Measurements from ENCODE around the gene NAT10. TPM values are rescaled to one million over a fixed set of nuclear protein-coding genes. Genes with fewer than 3 reads are reported as not detected.
"Not testable (repeated sequence)": the region's sequence is repeated elsewhere in the genome, so short reads cannot be mapped to it uniquely, and the experiment has no call there.

The NAT10 gene
- total RNA-seq, 1 donor from 2014 or later, result 32.2 TPM

DNA sequence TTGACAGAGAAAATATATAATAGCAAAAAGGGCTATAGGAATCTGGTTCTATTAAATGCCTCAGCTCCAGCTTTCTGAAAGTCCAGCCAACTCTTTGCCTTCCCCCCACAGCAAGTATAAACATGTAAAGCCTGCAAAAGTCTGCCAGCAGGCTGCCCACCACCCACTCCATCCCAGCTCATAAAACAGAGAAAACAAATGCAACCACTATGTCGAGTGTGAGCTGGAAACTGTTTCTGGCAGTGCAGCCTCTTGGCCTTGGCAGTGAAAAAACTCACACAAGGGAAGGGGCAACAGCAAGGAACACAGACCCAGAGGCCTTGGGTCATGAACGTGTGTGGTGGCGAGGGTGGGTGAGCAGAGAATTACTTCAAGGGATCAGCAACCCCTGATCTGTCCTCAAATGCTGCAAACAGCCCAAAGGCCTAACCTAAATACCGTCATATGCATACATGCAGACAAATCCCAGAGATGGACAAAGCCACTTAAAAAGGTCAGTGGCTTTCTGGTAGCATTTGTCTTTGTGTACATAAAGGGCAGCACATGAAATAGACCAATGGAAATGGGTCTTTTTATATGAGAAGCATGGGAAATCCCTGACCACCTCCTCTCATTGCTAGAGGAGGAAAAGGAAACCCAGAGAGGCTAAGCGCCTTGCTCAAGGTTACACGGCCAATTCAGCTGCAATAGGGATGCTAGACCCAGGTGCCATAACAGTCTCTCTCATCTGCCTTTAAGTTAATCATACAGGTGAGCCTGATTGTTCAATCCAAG is 74.8 kb downstream of the NAT10 start:
- no peaks in the 10 kb centered on the region for H3K4me1 ChIP-seq (ENCODE audit: insufficient read depth, low read length)
- no peak overlapping the region for H3K4me2 ChIP-seq (ENCODE audit: low read length)
- FAIRE-seq (no peak), DNase-seq (ENCODE audit: low read depth) (no peak)
- H3K4me1 Mint-ChIP-seq (ENCODE audit: low read depth, unreplicated experiment), result peaks cover 12% of the 10 kb centered on the region
- H3K36me3 ChIP-seq (ENCODE audit: insufficient read depth, low read length), result no peaks in the 10 kb centered on the region
- no peak overlapping the region for H3K27ac ChIP-seq (ENCODE audit: low read depth, low read length)
- H3K9me3 ChIP-seq (ENCODE audit: insufficient read depth, low read depth, low read length), result no peaks in the 10 kb centered on the region
- peaks cover 2% of the 10 kb centered on the region for H3K36me3 Mint-ChIP-seq (ENCODE audit: low read depth, unreplicated experiment)
- TF ChIP-seq, protein P1, sequence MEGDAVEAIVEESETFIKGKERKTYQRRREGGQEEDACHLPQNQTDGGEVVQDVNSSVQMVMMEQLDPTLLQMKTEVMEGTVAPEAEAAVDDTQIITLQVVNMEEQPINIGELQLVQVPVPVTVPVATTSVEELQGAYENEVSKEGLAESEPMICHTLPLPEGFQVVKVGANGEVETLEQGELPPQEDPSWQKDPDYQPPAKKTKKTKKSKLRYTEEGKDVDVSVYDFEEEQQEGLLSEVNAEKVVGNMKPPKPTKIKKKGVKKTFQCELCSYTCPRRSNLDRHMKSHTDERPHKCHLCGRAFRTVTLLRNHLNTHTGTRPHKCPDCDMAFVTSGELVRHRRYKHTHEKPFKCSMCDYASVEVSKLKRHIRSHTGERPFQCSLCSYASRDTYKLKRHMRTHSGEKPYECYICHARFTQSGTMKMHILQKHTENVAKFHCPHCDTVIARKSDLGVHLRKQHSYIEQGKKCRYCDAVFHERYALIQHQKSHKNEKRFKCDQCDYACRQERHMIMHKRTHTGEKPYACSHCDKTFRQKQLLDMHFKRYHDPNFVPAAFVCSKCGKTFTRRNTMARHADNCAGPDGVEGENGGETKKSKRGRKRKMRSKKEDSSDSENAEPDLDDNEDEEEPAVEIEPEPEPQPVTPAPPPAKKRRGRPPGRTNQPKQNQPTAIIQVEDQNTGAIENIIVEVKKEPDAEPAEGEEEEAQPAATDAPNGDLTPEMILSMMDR (IDR thresholded peaks at IDR 0.05; ENCODE audit: insufficient read depth, low read depth, low read length), result no peak
- no peak for TF ChIP-seq EZH2 (IDR thresholded peaks at IDR 0.05; ENCODE audit: insufficient read depth, low read length)
- H3K79me2 ChIP-seq (ENCODE audit: insufficient read depth, low read length), result no peaks in the 10 kb centered on the region
- H3K27ac Mint-ChIP-seq (ENCODE audit: unreplicated experiment), result no peak overlapping the region
- H4K20me1 ChIP-seq (ENCODE audit: insufficient read depth, low read length), result peaks cover 16% of the 10 kb centered on the region
- H3K9ac ChIP-seq (ENCODE audit: low read length), result no peak overlapping the region
- H3K9me3 Mint-ChIP-seq (ENCODE audit: unreplicated experiment), result no peaks in the 10 kb centered on the region
- no peaks in the 10 kb centered on the region for H3K27me3 ChIP-seq (ENCODE audit: insufficient read depth, low read length)
- no peaks in the 10 kb centered on the region for H3K27me3 Mint-ChIP-seq (ENCODE audit: low read depth, unreplicated experiment)
- H3K4me3 ChIP-seq (ENCODE audit: insufficient read depth, low read depth, low read length), result no peak overlapping the region
- no peak overlapping the region for H3K4me3 Mint-ChIP-seq (ENCODE audit: unreplicated experiment)
- H2AFZ ChIP-seq (ENCODE audit: low read depth, low read length), result no peak overlapping the region

DNA sequence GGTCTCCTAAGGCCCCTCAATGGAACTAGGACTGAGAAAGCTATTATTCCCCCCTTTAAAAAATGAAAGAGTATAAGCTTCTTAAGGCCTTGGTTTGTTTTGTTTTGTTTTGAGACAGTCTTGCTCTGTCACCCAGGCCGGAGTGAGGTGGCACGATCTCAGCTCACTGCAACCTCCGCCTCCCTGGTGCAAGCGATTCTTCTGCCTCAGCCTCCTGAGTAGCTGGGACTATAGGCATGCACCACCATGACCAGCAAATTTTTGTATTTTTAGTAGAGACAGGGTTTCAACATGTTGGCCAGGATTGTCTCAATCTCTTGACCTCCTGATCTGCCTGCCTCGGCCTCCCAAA is 75.4 kb downstream of the NAT10 start:
- not testable (repeated sequence) for H3K36me3 Mint-ChIP-seq (ENCODE audit: low read depth, unreplicated experiment); H3K27me3 ChIP-seq (ENCODE audit: insufficient read depth, low read length); H3K4me2 ChIP-seq (ENCODE audit: low read length); DNase-seq (ENCODE audit: low read depth); H3K9me3 Mint-ChIP-seq (ENCODE audit: unreplicated experiment); H3K4me1 ChIP-seq (ENCODE audit: insufficient read depth, low read length); H3K9me3 ChIP-seq (ENCODE audit: insufficient read depth, low read depth, low read length); H2AFZ ChIP-seq (ENCODE audit: low read depth, low read length); H3K36me3 ChIP-seq (ENCODE audit: insufficient read depth, low read length); H3K9ac ChIP-seq (ENCODE audit: low read length); FAIRE-seq; H3K4me3 ChIP-seq (ENCODE audit: insufficient read depth, low read depth, low read length); H3K27ac Mint-ChIP-seq (ENCODE audit: unreplicated experiment); H3K4me3 Mint-ChIP-seq (ENCODE audit: unreplicated experiment); H3K27me3 Mint-ChIP-seq (ENCODE audit: low read depth, unreplicated experiment); H3K27ac ChIP-seq (ENCODE audit: low read depth, low read length); H3K79me2 ChIP-seq (ENCODE audit: insufficient read depth, low read length)
- peaks cover 12% of the 10 kb centered on the region for H3K4me1 Mint-ChIP-seq (ENCODE audit: low read depth, unreplicated experiment)
- H4K20me1 ChIP-seq (ENCODE audit: insufficient read depth, low read length), result peaks cover 12% of the 10 kb centered on the region

DNA sequence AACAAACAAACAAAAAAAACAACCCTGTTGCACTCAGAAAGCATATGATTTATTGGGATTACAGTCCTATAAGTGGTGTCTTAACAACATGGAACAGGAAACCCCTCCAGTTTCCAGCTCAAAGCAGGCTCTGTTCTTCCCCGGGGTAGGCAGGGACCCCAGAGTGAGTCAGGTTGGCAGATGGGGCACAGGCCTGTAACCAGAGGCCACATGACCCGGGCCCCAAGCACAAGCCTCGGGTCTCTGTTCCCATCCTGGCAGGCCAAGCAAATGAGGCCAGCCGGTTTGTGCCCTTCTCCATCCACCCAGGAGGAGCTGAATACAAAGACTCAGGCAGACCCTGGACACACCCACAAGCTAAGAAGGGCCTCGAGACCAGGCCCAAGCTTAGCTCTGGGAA is 75.8 kb downstream of the NAT10 start:
- Mint-ChIP-seq H3K27me3 (ENCODE audit: low read depth, unreplicated experiment) (no peaks in the 10 kb centered on the region), H3K4me3 (ENCODE audit: unreplicated experiment) (no peak overlapping the region)
- no peak for FAIRE-seq

More for the DNA sequence above, 75.8 kb downstream of the NAT10 start:
- Mint-ChIP-seq H3K4me1 (ENCODE audit: low read depth, unreplicated experiment) (peaks cover 13% of the 10 kb centered on the region), H3K27ac (ENCODE audit: unreplicated experiment) (no peak overlapping the region), H3K36me3 (ENCODE audit: low read depth, unreplicated experiment) (peaks cover 2% of the 10 kb centered on the region), H3K9me3 (ENCODE audit: unreplicated experiment) (no peaks in the 10 kb centered on the region)
- Histone ChIP-seq H3K79me2 (ENCODE audit: insufficient read depth, low read length) (no peaks in the 10 kb centered on the region), H3K9ac (ENCODE audit: low read length) (no peak overlapping the region), H3K9me3 (ENCODE audit: insufficient read depth, low read depth, low read length) (no peaks in the 10 kb centered on the region), H3K4me3 (ENCODE audit: insufficient read depth, low read depth, low read length) (no peak overlapping the region), H3K4me1 (ENCODE audit: insufficient read depth, low read length) (peaks cover 3% of the 10 kb centered on the region), H2AFZ (ENCODE audit: low read depth, low read length) (no peak overlapping the region), H3K36me3 (ENCODE audit: insufficient read depth, low read length) (no peaks in the 10 kb centered on the region), H3K27me3 (ENCODE audit: insufficient read depth, low read length) (no peaks in the 10 kb centered on the region), H3K4me2 (ENCODE audit: low read length) (no peak overlapping the region), H3K27ac (ENCODE audit: low read depth, low read length) (no peak overlapping the region), H4K20me1 (ENCODE audit: insufficient read depth, low read length) (peaks cover 12% of the 10 kb centered on the region)
- TF ChIP-seq, protein P1 (IDR thresholded peaks at IDR 0.05; ENCODE audit: insufficient read depth, low read depth, low read length), result no peak
- no peak for TF ChIP-seq EZH2 (IDR thresholded peaks at IDR 0.05; ENCODE audit: insufficient read depth, low read length)
- DNase-seq (ENCODE audit: low read depth), result no peak
